HG02798 (cell line): ENCODE results near the gene SPOCK1.

Source experiments
- ATAC-seq: cut with Tn5 transposase; IDR thresholded peaks from one replicate; pipeline ENCODE4 v1.9.1; 2021; ENCODE audit warnings: mild to moderate bottlenecking; ENCODE audit not compliant: unreplicated experiment, poor library complexity

Gene SPOCK1

GRCh38 chr5:137098663-137099062, 400.5 kb downstream of the SPOCK1 start:
- ATAC-seq: no peak

GRCh38 chr5:137098238-137098637, 400.9 kb downstream of the SPOCK1 start:
- no peak for ATAC-seq

DNA sequence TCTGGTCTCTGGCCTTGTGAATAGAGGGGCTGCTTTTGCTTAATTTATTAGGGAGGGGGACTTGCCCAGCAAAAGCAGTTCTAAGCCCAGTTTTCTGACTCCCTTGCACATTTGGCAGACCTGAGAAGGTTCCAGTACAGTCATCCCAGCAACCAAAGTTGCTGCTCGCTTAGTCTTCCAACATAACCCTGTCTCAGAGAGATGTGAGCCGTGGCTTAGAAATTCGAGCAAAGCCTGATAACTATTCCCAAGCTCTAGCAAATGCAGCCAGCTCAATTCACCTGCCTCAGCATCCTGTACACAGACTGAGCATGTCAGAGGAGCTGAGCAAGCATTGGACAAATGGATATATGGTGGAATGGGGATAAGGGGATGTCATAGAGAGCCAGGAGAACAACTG, 401.9 kb downstream of the SPOCK1 start:
- ATAC-seq: no peak

GRCh38 chr5:137096149-137097103, 402.7 kb downstream of the SPOCK1 start:
- no peak for ATAC-seq

GRCh38 chr5:137095597-137095996, 403.5 kb downstream of the SPOCK1 start:
- no peak for ATAC-seq

GRCh38 chr5:137092831-137093230, 406.3 kb downstream of the SPOCK1 start:
- no peak for ATAC-seq

DNA sequence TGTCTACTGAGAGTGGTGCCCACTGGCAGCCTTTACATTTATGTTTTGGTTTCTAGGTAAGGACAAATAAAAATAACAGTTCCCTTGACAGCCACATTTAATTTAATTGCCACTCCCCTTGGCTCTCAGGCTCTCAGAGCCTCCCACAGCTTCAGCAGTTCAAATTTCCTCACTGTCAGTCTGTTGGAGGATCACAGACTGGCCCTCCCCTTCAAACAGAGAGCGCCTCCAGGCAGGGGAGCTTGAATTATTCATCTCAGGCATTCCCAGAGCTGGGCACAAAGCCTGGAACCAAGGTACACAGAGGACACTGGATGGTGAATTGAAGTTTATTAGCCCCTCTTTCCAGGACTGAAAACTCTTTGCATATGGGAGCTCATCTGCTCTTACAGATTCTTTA, 407.7 kb downstream of the SPOCK1 start:
- no peak for ATAC-seq

DNA sequence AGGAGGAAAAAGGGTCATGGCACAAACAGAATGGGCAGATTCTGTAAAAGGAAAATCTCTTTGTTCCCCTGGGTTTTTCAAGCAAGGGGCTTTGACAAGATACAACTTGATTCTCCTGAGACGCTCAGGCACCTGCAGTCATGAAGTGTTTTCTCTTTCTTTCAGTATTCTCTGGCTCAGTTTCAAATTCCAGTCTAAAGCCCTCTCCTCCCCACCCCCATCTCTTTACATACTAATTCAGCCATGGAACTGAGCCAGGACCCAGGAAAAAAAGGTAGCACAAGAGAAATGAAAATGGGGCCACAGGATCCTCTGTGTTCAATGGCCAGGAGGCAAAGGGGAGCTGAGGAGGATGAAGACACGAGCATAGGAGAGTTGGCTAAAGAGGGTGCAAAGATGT, 408.4 kb downstream of the SPOCK1 start:
- ATAC-seq: no peak

DNA sequence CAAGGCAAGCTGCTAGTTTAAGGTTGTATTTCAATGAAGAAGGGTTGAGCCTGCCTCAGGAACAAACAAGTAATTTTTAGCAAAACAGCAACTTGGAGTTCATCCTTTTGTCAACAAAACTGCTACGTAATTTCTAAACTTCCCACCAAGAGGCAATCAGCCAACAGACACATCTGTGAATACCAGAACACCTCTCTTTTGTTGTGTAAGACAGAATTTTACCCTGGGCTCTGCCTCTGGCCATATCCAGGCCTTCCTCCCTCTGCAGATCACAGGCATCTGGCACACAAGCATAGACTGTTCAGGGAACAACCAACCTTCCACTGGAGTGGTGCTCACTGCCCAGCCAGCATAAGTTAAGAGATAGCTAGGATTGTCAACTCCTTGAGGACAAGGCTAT, 409.0 kb downstream of the SPOCK1 start:
- ATAC-seq: no peak

GRCh38 chr5:137088175-137088574, 411.0 kb downstream of the SPOCK1 start:
- ATAC-seq: no peak

- no peak for ATAC-seq
Observed at GRCh38 chr5:137086342-137086741, 412.8 kb downstream of the SPOCK1 start.

DNA sequence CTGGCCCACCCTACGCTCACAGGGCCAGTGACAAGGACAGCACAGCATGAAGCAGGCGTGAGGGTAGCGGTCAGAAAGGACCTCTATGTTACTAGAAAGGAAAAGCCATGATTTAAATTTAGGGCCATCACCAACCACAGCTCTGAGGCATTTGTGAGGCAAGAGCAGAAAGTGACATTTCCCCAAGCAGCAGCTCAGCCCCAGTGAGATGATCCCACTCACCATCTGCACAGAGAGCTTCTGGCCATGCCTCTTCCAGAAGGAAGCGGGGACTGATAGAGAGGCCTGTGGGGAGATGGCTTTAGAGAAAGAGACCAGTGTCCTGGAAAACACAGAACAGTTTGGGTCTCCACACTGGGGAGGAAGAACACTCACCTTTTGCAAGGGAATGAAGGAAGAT, 413.9 kb downstream of the SPOCK1 start:
- no peak for ATAC-seq

GRCh38 chr5:137084016-137084415, 415.1 kb downstream of the SPOCK1 start:
- no peak for ATAC-seq

DNA sequence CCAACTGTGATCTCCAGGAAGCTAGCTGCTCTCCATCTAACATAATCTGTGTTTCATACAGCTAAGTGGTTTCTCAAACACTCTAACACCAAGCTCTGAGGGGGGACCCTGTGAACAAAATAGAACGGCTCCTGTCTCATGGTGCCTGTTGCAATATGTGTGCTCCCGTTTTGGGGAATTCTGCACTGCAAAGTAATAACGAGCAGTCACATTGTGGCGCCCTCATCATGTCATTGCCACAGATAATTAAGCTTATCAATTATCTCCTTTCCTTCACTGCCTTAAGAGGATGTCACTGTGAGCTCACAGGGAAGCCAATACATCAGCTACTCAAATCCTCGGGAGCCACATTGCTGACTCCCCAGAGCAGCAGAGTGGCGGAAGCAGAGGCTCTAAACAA, 416.2 kb downstream of the SPOCK1 start:
- ATAC-seq: no peak

DNA sequence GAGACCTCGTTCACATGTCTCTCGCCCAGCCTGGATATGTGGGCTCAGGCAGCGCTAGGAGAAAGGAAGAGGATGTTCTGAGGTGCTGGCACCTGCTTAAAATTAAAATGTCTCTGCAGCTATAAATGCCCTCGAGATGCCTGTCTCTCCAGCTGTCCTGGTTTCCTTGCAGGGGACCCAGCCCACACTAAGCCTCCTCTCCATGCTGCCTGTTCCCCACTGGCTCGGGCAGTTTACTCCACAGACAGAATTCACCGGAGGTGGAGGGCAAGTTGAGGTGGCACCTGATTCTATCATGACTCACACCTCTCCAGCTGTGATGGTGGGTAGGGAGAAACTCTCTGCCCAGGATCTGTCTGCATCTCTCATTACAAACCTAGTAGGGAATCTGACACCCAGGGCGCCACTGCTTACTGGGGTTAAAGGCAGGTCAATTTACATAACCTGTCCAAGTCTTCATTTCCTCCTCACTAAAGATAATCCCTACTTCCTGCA, 420.9 kb downstream of the SPOCK1 start:
- ATAC-seq: no peak

GRCh38 chr5:137075163-137075970, 423.8 kb downstream of the SPOCK1 start:
- peak; percentile 80 for ATAC-seq

- no peak for ATAC-seq
Observed at GRCh38 chr5:137073189-137073588, 425.9 kb downstream of the SPOCK1 start.

DNA sequence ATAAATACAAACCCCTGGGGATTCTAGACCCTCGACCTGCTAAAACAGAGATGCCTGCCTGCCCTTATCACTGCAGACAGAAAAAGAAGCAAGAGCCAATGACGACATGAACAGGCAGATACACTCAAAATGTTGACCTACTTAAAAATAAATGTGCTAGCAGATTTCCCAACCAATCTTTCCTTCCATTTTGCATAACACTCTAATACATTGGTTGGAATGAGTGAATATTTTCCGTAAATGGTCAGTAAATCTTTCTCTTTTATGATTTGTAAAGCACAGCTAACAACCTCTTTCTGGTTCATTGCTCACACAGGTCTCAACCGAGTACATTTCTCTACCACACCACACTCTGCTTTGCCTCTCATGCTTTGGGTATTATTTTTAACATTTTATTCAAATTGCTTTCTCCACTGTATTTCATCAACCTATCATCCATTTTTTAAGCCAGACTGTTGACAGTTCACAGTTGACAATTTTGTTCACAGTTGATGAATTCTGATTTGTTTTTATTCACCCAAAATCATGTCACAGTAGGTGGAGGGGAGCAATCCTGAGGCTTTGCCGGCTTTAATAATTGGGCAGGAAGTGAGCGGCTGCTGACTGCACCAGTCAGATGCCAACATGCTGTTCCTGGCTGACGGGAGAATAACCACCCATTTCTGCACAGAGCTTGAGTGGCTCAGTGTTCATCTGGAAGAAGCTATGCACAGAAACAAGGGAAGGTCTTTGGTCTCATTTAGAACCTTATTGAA, 426.6 kb downstream of the SPOCK1 start:
- peak; percentile 43 for ATAC-seq

DNA sequence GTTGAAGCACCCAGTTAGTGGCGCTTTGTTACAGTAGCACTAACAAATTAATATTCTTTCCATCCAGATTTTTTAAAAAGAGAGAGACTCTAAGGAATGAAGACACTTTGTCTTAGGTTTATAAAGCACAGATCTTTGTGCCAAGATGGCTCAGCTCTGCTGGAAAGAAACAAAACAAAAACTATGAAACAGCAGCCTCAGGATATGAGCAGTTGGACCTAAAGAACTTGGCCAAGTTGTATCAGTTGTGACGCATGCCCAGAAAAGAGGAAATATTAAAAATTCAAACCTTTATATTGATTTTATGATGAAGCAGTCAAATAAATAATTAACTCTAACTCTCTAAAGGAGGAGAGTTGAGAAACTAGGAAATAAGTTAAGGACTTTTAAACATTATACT, 427.2 kb downstream of the SPOCK1 start:
- no peak for ATAC-seq

GRCh38 chr5:137071526-137071925, 427.6 kb downstream of the SPOCK1 start:
- no peak for ATAC-seq
